SKM-1 (cell line): Measurements from ENCODE around the gene TTC7B.

Experiments used
- DNase-seq: peaks from one replicate; lab custom pipeline; 2025; ENCODE audit not compliant: unreplicated experiment; lab: John Stamatoyannopoulos, UW

The TTC7B gene

GRCh38 chr14:90715993-90716392 lies 100.2 kb downstream of the TTC7B start:
- no peak for DNase-seq

GRCh38 chr14:90715495-90715894 lies 100.7 kb downstream of the TTC7B start:
- no peak for DNase-seq

GRCh38 chr14:90714811-90715210 lies 101.4 kb downstream of the TTC7B start:
- no peak for DNase-seq

DNA sequence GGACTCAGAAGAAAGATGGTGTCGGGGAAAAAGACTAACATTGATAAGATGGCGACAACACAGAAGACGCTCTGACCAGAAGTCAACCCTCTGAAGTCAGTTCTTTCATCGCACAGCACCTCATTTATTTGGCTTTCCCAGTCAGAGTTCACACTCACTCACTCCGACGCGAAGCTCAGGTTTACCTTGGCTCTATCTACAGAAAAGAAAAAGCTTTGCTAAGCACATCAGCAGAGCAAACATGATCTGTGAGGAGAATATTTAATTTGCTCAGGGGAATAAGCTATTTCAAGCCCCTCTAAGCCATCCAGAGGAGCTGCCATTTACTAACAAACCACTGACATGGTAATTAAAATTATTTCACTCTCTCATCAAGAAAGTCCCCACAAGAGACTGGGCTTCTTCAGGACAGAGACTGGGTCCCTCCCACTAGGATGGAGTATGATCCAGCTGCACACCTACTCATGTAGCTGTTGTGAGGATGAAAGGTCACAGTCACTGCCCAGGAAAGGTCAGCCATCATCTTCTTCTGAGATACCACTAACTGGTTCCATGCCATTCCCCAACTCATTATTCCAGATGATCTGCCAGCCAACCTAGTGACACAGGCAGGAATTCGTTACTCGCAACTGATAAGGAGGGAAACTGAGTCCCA lies 111.4 kb downstream of the TTC7B start:
- no peak for DNase-seq

- no peak for DNase-seq
These were observed 112.1 kb downstream of the TTC7B start for GRCh38 chr14:90703841-90704737.

DNA sequence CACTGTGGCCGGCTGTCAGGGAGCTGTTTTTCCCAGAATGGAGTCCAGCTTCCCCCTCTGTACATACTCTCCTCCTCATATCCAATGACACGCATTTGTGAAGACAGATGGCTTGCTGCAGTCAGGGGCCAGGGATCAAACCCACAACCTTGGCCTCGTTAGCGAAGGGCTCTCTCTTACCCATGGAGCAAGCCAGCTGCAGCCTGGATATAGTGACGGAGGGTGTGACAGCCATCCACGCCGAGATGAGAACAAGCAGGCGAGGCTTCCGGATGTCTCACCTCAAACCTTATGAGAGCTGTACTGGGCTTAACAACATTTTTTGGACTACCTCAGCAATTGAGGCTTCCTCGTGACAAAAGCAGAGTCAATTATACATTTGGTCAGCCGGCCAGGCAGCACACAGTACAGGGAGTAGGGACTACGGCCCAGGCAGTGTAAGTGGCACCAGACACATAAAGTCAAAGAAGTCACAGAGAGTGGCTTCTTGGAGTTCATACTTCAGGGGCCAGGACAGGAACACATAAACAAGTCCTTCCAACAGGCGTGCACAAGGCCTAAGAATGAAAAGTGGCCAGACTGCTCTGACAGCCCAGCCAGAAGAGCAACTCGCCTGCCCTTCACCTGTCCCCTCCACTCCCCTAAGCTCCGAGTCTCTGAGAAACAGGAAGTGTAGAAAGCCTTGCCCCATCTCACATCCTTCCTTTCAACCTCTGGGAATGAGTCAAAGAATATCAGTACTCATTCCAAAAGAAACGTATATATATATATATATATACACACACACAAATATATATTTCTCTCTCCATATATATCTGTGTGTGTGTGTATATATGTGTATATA lies 115.1 kb downstream of the TTC7B start:
- no peak for DNase-seq

- DNase-seq, result no peak
These were observed 117.2 kb downstream of the TTC7B start for GRCh38 chr14:90699016-90699415.

DNA sequence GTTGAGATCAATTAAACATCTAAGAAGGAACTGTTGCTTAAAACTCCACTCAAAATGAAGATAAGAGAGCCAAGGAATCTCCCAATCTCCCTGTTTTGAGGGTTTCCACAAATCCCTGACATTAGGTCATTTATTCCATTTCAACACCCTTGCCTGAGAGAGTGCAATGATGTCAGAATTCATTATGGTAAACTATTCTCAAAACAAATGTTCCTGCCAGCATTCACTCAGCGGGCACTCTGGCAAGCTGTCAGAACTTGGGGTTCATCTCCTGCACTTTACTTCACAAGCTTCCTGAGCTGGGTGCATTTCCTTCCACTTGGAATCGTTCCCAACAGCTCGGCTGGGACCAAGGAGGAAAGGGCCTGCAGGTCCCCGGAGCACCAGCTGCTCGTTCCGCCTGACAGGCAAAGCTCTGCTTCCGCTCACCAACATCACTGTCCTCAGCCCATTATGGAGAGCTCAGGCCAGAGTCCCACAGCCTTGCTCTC lies 117.8 kb downstream of the TTC7B start:
- DNase-seq, result no peak

DNA sequence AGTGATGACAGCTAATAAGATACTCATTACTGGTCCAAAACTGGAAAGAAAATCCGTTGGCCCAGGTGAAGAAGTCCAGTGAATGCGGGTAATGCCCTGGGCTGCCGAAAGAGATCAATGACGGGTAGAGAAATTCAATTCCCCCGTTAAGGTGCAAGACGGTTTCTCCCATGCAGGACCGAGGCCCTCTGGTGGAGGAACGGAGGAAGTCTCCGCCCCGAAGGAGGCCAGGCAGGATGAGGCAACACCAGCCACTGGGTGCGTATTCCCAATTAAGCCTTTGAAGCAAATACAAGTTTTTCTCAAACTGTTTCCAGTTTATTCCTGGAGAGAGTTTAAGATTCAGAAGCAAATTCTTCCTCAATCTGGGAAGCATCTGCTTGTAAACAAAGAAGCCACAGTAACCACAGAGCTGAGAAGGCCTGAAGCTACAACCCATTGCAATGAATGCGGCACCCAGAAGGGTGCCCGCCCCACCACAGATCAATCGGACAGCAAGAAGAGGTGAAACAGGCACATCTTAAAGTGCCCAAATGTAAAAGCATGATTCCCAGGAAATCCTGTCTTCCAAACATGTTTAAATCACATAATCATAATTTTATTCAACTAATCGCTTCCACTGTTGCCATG lies 118.5 kb downstream of the TTC7B start:
- peak; percentile 12 for DNase-seq

DNA sequence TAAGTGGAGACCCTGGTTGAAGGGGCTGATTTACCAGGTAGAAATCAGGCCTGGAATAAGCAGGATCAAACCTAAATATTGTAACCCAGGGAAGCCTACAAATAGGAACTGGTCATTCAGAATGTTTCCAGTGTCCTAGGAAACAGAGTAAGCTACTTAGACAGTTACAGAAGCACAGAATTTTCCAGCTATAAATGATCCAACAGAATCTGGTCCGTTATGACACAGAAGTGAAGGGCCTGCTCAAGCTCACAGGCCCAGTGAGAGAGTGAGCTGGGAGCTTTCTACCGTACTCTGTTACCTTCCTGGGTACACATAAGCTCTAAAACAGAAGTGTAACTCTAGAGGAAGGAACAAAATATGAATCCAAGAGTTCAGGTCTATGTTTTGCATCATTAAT lies 119.1 kb downstream of the TTC7B start:
- DNase-seq, result no peak

- DNase-seq, result no peak
These were observed 119.5 kb downstream of the TTC7B start for GRCh38 chr14:90696720-90697119.

GRCh38 chr14:90695997-90696660 lies 120.1 kb downstream of the TTC7B start:
- DNase-seq, result no peak

DNA sequence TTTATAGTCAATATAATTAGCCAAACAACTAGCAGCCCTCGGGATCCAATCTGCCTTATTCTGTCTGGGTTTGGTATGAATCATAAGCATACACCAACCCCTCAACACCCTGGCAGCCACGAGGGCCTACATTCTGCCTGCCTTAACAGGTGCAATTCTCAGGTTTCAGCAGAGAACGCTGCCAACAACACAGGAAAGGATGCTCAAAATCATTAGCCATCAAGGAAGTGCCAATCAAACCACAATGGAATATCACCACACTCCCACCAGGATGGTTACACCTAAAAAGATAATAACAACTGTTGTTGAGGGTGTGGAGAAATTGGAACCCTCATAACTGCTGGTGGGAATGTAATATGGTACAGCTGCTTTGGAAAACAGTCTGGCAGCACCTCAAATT lies 122.8 kb downstream of the TTC7B start:
- no peak for DNase-seq

DNA sequence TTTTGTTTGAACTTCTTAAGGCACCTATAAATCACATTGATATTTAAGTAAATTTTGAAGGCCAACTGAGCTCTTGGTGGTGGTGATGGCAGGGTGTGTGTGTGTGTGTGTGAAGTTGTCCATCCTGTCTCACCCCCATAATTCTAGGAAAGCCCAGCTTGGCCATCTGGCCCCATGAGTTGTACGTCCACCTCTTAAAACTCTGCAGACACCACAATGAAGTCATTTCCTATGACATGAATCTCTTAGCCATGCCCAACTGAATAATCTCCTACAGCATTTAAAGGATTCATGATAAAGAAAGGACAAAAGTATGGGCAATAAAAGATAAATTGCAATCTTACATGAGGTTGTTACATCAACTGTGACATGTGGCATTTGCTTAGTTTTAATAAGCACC lies 123.4 kb downstream of the TTC7B start:
- no peak for DNase-seq

- DNase-seq, result no peak
These were observed 124.2 kb downstream of the TTC7B start for GRCh38 chr14:90692061-90692460.

GRCh38 chr14:90691627-90692026 lies 124.6 kb downstream of the TTC7B start:
- DNase-seq, result no peak

DNA sequence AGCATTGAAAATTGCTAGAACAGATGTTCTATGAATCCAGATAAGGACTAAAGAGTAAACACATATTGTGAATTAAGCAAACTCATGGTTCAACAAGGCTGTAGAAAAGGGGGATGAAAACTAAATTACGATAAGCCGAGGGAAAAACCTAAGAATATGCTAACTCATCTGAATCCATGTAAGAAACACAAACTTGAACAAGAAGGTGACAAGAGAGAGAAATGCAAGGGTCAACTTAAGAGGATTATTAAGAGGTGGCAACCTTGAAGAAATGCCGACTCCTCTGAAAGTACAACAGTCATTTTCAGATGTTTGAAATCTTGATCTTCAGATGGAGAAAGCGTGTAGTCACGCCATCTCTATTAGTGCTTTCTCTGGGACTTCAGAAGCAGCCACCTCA lies 128.6 kb downstream of the TTC7B start:
- no peak for DNase-seq

- no peak for DNase-seq
These were observed 133.6 kb downstream of the TTC7B start for GRCh38 chr14:90682615-90683014.

DNA sequence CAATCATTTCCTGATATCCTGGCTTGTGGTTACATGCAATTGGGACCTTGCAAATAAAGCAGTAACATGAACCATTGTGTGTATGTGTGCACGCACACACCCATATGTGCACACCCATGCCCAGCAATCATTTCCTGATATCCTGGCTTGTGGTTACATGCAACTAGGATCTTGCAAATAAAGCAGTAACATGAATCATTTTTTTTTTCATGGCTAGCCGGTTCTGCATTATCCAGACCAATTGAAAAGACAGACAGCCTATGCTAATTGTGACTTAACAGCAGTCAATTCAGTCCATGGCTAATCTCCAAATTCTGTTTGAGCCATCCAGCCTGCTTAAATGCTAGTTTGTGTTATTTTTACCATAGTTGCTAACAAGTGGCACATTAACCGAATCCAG lies 134.3 kb downstream of the TTC7B start:
- no peak for DNase-seq

DNA sequence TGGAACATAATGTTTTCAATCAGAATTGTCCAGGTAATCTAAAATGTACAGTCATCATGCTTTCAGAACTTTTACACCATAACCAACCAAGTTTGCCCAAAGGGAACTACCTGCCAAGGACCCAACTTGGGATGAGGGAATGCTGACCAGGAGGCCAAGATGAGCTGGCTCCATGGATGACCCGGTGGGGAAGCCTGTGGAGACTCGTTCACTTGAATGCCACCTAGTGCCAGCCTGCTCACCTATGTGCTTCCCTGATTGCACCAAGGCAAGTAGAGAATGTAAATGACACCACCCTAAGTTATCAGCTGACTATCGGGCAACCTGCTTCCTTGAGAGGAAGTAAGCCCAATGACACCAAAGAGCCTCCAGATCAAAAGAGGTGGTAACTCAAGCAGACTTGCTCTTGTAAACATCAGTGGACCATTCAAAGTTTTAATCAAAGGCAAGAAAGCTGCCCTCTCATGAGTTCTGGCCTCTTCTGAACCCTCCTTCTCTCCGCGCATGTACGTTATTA lies 137.3 kb downstream of the TTC7B start:
- DNase-seq, result no peak
